SIG-M5 treated with dmso at 0.1 percent for 504 hours (cell line): ENCODE data around the gene C10orf88.
A peak's percentile ranks its signal among the peaks of the same experiment; 100 is the strongest.

Experiments used
- DNase-seq: peaks from one replicate; lab custom pipeline; 2025; ENCODE audit not compliant: unreplicated experiment; lab: John Stamatoyannopoulos, UW

The C10orf88 gene

GRCh38 chr10:122953902-122954730 lies at the start of gene C10orf88:
TSS of gene C10orf88 (minus strand) at chr10:122954227. CDS start at chr10:122954178, 49 bp downstream.
- peak; percentile 96 for DNase-seq

- no peak for DNase-seq
Observed at GRCh38 chr10:123001370-123001769, 47.3 kb upstream of the C10orf88 start.

DNA sequence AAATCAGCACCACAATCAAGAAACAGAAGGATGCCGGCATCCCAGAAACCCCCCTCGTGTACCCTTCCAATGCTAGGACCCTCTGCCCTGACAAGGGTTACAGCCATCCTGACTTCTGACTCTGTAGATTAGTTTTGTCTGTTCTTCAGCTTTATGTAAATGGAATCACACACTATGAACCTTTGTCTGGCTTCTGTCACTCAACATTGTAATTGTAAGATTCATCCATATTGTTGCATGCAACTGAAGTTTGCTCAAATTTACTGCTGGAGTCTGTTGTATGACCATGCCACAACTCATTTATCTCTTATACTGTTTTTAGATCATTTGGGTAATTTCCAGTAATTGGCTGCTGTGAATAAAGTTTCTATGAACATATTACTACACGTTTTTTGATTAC lies 46.1 kb upstream of the C10orf88 start:
- no peak for DNase-seq

DNA sequence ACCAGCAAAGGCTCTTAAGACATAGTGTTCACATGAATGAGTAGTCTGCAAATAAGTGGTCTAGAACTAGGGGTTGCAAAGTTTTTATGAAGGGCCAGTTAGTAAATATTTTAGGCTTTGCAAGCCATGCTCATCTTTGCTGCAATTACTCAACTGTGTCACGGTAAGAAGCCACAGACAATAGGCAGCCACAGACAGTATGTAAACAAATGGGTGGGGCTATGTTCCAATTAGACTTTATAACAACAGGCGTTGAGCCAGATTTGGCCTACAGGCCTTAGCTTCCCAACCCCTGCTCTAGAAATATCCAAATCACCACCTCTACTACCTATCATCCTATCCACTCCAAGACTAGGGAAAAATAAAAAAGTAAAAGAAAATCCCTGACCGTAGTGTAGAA lies 45.3 kb upstream of the C10orf88 start:
- no peak for DNase-seq

DNA sequence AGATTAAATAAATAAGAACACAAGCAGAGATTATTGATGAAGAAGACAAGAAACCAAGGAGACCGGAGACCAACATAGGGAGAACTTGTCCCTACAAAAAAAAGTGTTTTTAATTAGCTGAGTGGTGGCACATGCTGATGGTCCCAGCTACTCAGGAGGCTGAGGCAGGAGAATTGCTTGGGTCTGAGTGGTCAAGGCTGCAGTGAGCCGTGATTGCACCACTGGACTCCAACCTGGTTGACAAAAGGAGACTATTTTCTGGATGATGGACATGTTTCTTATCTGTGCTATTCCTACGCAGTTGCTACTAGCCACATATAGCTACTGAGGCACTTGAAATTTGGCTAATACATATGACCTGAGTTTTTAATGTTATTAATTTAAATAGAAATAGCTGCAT lies 44.9 kb upstream of the C10orf88 start:
- no peak for DNase-seq

- DNase-seq, result no peak
Observed at GRCh38 chr10:122998360-122998917, 44.4 kb upstream of the C10orf88 start.

DNA sequence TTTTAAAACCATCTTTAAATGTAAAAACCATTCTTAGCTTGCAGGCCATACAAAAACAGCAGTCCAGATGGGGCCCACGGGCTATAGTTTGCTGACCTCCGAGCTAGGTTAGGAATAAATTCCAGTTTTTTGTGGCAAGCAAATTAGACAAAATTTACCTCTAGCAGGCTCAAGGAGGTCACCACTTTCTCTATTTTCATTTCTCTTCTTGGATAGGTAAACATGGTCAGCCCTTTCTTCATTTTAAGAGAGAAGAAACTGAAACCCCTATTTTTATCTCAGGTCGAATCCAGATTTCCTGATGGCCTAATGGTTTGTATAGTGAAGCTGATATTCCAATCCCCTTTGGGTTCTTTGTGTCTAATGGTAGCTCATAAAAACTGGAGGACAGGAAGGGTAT lies 43.8 kb upstream of the C10orf88 start:
- no peak for DNase-seq

GRCh38 chr10:122995936-122996335 lies 41.9 kb upstream of the C10orf88 start:
- no peak for DNase-seq

- DNase-seq, result no peak
Observed at GRCh38 chr10:122993797-122994336, 39.8 kb upstream of the C10orf88 start.

GRCh38 chr10:122992031-122992585 lies 38.1 kb upstream of the C10orf88 start:
- no peak for DNase-seq

DNA sequence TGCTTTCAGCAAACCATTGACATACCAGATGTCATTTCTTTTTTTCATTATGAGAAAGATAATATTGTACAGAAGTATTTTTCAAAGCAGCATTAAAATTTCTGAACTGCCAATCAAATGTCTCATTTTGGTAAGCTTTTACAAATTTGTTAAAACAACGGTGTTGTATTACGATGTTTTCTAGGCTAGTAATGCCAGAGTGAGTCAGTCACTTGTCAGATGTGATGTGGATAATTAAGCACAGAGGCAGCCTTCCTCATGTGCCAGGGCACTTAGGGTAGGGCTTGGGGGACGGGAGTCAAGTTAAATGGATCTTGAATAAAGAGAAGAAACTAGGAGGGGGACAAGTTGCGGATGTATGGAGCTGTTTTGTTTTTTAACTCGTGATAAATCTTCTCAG lies 36.3 kb upstream of the C10orf88 start:
- no peak for DNase-seq

GRCh38 chr10:122988501-122988900 lies 34.5 kb upstream of the C10orf88 start:
- no peak for DNase-seq

DNA sequence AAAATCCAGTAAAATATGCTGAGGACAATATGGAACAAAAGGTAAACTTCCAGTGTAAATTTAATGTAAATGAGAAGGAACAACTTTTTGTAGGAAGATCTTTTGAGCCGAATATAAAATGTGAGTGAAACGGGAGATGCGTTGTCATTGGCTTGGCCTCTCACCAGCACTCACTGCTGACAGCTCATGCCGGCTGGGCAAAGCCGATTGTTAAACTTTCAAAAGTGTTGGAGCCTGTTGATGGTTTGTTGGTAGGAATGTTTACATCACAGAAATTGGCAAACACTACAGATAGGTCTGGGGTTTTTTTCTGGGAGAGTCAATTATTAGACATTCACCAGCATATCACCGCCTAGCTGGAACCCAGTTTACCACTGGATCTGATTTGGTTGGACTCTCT lies 32.3 kb upstream of the C10orf88 start:
- no peak for DNase-seq

- DNase-seq, result no peak
Observed at GRCh38 chr10:122984708-122985107, 30.7 kb upstream of the C10orf88 start.

DNA sequence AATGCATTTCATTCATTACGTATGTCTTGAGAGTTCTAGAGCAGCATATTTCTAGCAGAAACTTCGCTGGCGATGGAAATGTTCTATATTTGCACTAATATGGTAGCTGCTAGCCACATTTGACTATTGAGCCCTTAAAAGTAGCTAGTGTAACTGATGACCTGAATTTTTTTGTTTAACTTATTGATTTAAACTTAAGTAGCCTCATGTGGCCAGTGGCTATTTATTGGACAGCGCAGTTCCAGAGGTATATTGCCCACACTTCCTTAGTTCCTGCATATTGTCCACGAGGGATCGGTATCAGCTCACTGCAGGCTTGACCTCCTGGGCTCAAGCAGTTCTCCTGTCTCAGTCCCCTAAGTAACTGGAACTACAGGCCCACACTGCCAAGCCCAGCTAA lies 29.9 kb upstream of the C10orf88 start:
- no peak for DNase-seq

- DNase-seq, result peak; percentile 58
Observed at GRCh38 chr10:122981066-122981464, 27.0 kb upstream of the C10orf88 start.

DNA sequence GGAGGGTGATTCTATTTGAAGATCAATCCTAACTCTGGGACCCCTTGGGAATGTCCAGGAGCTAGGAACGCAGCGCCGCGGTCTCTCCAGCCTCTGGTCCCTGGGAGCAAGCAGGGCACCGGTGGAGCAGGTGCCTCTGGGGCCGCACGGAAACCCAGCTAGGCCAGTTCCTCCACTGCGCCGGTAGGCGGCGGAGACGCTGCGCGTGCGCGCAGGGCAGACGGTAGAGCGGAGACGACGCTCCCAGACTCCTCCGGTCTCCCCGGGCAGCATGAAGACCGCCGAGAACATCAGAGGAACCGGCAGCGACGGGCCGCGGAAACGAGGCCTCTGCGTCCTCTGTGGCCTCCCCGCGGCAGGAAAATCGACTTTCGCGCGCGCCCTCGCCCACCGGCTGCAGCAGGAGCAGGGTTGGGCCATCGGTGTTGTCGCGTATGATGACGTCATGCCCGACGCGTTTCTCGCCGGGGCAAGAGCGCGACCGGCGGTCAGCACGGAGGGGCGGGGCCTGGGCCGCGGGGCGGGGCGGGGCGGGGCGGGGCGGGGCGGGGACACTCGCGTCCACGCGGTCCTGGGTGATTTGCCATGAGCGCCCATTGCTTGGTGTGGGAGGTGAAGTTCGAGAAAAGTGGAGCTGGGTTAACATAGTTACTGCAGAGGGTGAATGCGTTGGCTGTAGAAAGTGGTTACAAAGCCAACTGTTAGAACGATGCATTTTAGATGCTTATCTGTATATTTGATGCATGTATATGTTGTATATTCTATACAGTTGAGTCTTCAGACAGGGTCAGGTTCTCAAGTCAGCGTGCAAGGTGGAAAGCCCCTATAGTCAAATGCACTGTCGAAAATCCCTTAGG lies 26.4 kb upstream of the C10orf88 start, which contains the start of gene PSTK:
Gene PSTK, plus strand, starts transcription at position 193 of the 857 bp plus-strand sequence. Its CDS starts 79 bp downstream, at position 272.
- DNase-seq, result peak; percentile 71

DNA sequence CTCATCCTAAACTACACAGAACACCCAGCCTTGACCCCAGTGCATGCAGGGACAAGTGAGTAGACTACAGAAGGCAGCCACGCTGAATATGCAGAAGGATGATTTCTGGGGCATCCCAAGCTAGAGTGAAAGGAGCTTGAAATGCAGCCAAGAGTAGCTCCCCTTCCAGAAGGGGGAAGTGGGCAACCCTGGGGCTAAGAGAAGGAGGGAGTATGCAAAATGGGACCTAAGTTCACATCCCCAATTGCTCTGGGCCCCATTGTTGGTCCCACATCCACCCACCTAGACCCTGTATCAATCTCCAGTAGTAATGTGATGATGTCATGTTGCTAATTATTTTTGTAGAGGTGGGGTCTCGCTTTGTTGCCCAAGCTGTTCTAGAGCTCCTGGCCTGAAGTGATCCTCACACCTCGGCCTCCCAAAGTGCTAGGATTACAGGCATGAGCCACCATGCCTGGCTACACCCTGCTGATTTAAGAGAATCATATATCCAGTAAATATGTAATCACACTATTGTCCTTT lies 20.6 kb upstream of the C10orf88 start:
- DNase-seq, result no peak

GRCh38 chr10:122974023-122974422 lies 20.0 kb upstream of the C10orf88 start:
- DNase-seq, result no peak

GRCh38 chr10:122968698-122969097 lies 14.7 kb upstream of the C10orf88 start:
- no peak for DNase-seq

GRCh38 chr10:122966879-122967278 lies 12.9 kb upstream of the C10orf88 start:
- DNase-seq, result no peak
